GM21390 (cell line): ENCODE results near the gene MEIOC.
"Not testable (repeated sequence)": the region's sequence is repeated elsewhere in the genome, so short reads cannot be mapped to it uniquely, and the experiment has no call there.

Experiments used
- ATAC-seq: cut with Tn5 transposase; IDR thresholded peaks from one replicate; pipeline ENCODE4 v1.9.1; 2021; ENCODE audit not compliant: unreplicated experiment

The MEIOC gene

DNA sequence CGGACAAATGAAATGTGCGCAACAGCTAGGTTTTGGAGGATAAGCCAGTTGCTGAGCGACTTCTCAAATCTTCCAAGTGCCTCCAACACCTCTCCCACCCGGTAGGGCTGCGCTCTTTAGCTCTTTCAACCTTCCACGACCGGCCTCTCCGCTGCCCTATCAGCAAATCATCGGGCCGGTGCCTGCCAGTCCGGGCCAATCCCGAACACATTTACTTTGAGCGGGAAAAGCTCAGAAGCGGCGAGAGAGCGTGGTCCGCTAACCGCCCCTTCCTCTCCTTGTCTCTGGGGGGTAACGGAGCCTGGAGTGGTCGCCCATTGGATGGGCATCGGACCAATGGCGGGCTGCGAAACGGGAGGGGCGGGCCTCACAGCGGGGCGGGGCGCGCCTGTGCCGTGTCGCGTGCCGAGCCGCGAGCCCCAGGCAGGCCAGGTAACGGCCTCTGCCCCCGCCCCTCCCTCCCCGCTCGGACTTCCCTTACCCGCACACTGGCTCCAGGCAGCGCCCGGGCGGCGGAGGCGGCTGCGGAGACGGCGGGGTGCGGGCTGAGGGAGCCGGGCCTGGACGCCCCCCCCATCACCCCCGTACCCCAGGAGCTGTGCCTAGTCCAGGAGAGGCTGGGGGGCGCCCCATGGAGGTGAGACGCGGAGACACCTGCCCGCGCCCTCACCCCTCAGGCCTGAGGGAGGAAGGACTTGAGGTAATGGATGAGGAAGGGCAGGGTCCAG is at the start of gene MEIOC:
Gene MEIOC (plus strand): TSS at position 486 of the 728 bp plus-strand sequence. CDS start 146 bp downstream, at position 632.
- no peak for ATAC-seq

DNA sequence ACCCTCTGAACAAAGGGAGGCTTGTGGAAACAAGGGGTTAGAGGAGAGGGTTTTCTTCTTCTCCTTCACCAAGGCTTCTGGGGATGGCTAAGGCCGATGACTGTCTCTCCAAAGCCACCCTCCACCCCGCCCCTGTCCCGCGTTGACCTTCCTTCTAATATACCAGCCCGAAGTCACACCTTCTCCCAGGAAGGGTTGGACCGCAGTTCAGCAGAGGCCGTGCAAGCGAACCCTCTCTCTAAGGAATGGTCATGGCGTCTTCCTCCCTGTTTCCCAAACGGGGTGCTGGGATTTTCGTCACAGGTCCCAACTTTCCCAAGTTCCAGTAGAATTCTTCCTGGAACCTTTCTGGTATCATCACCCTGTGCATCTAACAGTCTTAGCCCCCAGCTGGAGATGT is 49.6 kb upstream of the MEIOC start:
- ATAC-seq: no peak

DNA sequence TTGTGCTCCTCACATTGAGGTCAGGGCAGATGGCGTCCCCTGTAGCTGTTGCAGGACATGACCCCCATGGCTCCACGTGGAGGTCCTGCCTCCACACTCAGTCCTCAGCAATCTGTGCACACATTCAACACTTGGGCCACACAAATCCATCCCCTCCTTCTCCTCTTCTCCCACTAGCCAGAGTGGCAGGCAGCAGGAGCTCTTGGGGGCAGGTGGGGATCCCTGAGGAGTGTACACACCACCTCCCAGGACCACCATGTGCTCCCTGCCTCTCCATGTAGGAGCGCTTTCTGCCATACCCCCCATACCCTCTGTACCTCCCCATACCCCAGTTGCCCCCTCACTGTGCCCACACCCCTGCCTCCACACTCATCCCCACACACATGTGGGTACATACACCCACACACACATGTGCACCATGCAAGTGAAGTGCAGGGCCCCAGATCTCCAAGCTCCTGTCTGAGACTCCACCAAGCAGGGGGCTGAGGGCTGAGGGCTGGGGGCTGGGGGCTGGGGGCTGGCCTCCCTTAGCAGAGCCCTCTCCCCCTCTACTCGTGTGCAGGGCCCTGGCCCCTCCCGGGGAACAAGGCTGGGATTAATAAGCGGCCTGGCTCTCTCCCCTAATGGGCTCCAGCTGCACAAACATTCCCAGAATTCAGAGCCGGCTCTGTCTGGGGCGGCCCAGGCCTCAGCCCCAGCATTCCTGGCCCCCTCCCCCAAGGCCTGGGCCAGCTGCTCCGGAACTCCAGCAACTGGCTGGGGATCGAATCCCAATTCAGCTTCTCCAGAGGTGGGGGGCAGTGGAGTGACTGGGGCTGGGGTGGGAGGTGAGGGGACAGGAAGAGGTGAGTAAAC is 48.2 kb upstream of the MEIOC start:
- ATAC-seq: no peak

DNA sequence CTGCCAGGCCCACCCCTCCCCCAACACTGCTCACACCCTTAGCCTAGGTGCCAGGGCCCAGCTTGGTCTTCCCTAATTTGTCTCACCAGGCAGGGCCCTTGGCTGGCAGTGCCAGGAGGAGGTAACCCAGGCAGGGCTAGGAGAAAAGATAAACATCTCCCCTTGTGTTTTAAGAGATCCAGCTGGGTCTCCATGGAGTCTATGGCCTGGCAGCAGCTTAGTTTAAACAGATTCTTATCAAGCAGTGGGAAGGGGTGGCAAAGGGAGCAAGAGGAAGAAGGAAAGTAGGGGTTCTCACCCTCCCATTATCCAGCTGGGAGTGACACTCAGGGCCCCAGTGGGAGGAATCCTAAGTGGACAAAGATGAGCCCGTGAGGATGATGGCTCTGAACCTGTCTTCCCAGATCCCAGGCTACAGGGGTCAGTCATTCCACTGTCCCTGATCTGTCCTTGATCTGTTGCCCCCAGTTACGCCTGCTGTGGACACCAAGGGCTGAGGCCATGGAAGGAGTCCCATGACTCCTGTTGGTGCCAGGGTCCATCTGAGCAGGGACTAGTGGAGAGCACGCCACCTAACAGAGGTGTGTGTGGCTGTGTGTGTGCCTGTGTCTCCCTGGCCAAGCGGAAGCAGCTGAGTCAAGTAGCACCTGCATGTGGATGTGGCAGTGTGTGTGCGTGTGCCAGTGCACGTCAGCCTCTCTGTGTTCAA is 47.4 kb upstream of the MEIOC start:
- ATAC-seq: no peak

DNA sequence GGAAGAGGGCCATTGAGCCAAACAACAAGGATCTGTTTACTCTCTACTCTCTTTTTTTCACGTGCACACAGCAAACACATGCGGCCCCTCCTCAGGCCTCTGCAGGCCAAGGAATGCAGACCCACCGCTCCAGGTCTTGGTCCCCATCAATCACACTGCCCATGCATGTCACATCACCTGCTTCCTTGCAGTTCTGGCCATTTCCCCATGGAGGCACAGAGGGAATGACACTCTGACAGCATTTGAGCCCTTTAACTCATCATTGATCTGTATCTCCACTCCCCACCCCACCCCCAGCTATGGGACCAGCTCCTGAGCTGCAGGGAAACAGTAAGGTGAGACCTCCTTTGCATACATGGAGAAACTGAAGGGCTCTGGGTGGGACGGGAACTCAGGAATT is 45.9 kb upstream of the MEIOC start:
- ATAC-seq: no peak

DNA sequence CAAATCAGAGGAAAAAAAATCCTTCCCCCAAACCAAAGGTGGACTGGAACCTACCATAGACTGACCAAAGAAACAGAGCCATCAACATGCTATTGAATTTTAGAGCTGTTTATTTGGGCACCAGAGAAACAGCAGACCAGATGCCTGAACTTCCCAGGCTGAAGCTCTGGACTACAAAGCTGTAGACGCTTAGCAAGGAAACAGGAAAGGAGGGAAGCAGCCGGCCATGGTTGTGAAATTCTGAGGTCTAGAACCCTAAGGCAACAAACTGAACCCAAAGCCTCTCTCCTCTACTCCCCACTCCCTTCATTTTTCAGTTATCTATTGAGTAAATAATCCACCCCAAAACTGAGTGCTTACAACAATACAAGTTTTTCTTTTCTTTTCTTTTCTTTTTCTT is 45.4 kb upstream of the MEIOC start:
- no peak for ATAC-seq

DNA sequence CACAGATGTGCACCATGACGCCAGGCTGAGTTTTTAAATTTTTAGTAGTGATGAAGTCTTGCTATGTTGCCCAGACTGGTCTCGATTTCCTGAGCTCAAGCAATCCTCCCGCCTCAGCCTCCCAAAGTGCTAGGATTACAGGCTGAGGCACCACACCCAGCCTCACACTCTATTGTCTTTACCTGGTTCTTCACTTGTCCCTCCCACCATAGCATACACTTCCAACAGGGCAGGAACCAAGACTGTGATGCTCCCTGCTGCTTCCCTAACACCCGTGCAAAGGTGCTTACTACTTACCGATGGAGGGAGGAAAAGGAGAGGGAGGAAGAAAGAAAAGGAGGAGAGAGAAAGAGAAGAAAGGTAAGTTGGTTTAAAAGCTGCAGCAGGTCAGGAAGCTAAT is 41.4 kb upstream of the MEIOC start:
- ATAC-seq: no peak

DNA sequence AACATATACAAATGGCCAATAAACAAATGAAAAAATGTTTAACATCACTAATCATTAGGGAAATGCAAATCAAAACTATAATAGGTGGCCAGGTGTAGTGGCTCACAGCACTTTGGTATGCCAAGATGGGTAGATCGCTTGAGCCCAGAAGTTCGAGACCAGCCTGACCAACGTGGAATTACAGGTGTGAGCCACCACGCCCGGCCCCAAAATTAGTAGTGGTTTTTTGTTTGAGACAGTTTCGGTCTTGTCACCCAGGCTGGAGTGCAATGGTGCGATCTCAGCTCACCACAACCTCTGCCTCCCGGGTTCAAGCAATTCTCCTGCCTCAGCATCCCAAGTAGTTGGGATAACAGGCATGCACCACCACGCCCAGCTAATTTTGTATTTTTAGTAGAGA is 37.6 kb upstream of the MEIOC start:
- not testable (repeated sequence) for ATAC-seq

DNA sequence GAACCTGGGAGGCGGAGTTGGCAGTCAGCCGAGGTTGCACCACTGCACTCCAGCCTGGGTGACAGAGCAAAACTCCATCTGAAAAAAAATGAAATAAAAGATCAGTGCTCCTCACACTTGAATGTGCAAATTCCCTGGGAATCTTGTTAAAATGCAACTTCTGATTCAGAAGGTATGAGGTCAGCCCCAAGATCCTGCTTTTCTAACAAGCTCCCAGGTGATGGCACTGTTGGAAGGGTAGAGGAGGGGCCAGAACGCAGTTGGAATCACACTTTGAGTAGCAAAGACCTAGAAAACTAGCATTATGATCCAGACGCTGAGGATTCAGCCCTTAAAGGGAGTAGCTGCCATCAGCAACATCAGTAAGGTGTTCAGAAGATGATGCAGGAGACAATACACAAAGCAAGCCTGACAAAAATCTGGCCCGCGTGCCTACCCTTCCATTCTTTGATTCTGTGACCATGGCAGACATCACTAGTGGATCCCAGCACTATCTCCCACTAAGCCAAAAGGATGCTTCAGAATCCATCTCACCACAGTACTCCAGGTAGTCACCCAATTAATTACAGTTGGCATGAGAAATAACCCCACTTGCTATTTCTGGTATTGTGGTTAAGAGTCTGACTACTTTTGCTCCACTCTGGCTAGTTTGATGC is 33.1 kb upstream of the MEIOC start:
- no peak for ATAC-seq

DNA sequence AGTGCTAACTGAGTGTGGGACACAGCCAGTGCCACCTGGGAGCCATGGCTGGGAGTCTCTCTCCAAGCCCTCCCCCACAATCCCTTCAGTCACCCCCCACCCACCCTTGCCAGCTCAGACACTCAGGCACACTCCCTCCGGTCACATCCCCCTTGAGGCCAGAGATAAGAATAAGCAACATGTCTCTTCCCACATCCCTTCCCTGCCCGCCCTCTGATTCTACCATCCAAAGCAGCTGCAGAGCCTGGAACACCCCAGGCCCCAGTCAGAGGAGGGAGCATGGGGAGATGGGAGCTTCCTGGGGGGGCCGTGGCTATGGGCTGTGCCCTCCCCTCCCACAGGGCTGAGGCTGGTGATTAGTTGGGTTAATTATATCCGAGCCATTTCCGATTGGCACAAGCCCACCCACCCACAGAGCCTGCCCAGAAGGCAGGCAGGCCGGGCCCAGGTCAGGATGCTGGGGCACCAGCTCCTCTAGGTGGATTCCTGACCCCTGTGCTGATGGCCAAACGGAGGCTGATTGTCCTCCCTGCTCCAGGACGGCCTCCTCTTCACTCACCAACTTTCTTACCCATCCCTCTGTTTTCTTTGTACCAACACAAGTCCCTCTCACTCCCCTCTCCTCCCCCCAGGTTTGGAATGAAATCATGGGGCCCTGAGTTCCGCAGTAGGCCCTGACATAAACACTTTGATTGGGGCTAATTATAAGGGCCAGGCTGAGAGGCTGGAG is 28.6 kb upstream of the MEIOC start:
- ATAC-seq: no peak

DNA sequence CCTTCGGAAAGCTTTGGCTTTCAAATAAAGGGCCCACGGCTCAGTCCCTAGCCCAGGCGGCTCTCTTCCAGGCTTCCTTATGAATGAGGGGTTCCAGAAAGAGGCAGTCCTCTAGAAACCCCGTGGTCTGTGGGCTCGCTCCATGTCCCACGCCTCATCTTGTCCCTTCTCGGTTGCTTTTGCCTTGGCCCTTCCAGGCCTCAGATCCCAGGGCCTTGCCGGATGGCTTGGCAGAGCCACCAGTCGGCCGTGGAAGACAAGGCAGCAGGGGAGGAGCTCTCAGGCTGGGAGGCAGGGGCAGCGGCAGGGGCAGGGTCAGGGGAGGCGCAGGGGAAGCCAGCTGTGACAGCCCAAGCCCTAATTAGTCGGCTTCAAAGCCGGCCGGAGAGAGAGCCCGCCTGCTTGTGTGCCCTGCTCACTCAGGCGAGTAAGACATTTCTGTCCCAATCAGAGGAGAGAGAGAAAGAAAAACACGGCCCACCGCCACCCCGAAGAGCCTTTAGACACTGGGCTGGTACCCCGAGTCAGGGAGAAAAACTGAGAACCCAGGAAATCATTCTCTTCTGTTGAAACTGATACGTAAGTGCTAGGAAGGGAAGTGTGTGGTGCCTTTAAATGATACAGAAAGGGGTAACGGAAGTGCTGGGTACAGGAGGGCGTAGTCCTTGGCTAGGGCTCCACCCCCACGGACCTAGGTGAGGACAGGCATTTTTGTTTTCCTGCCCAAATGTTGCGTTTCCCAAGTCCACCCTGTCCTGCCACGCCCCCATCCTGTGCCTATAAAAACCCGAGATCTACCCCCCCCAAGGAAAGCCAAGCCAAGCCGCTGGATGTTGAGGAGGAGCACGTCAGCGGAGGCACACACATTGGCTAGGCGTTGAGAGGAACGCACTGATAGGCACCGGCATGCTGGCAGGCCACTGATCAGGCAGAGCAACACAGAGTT is 27.8 kb upstream of the MEIOC start:
- no peak for ATAC-seq

DNA sequence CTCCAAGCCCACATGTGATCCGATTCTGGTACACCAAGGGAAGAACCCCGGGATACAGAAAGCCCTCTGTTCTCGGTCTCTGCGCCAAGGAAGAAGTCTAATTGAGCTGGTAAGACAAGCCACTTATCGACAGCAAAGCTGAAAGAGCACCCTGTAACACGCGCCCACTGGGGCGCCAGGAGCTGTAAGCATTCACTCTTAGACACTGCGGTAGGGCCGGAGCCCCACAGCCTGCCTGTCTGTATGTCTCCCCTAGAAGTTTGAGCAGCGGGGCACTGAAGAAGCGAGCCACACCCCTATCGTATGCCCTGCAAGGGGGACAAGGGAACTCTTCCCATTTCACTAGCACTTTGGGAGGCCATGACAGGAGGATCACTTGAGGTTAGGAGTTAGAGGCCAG is 27.0 kb upstream of the MEIOC start:
- ATAC-seq: no peak

DNA sequence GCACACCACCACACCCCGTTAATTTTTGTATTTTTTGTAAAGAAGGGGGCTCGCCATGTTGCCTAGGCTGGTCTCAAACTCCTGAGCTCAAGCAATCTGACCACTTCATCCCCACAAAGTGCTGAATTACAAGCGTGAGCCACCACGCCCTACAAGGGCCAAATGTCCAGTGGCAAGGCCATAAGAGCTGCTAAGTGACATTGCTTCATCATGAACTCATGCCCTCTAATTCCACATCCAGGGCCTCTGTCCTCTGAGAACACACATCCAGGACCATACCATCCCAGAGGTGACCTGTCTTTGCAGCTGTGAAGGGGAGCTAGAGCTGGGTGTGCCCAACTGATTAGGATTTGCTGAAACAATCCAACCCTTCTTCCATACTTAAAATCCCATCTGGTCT is 25.6 kb upstream of the MEIOC start:
- ATAC-seq: no peak

DNA sequence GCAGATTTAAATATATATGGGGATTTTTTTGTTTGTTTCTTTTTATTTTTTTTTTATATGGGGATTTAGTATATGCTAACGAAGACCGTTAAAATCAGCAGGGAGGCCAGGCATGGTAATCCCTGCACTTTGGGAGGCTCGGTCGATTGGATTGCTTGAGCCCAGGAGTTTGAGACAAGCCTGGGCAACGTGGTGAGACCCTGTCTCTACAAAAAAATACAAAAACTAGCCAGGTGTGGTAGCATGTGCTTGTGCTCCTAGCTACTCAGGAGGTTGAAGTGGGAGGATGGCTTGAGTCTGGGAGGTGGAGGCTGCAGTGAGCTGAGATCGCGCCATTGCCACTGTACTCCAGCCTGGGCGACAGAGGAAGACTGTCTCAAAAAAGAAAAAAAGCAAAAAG is 22.3 kb upstream of the MEIOC start:
- ATAC-seq: no peak

DNA sequence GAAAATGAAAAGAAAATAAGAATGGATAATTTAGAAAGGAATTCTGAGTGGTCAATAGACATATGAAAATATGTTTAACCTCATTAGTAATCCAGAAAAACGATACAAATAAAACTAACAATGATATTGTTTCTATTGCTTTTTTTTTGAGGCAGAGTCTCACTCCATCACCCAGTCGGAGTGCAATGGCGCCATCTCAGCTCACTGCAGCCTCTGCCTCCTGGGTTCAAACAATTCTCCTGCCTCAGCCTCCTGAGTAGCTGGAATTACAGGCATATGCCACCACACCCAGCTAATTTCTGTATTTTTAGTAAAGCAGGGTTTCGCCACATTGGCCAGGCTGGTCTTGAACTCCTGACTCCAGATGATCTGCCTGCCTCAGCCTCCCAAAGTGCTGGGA is 21.9 kb upstream of the MEIOC start:
- ATAC-seq: not testable (repeated sequence)

DNA sequence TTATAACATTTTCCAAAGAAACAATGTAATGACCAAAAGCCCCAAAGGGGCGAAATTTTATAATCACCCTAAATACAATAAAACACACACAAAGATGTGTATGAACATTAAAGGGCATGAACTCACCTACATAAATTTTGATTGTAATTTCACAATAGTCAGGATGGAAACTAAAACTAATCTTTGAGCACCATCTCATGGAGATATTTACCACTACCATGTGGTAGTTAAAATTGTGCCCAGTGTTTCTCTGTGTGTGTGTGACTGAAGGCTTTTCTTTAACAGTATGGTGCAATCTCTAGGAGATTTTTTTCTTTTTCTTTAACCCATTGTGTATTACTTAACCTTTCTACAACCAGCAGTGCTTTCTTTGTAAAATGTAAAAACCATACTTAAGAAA is 19.7 kb upstream of the MEIOC start:
- no peak for ATAC-seq

DNA sequence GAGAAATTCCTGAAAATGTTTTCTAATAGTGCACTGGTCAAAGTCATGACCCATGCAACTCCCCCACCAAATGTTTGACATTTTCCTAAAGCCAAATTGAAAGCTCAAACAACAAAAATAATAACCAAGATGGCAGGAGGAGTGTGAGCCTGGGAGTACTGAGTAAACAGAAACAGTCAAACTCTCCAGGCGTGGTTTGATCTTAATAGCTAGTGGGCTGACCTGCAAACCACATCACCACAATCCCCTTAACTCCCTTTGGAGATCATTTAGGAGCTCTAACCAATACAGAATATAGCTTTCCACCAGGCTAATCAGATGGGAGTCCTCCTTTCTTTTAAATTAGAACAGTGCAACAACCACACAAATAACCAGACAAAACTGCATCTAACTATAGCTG is 19.2 kb upstream of the MEIOC start:
- ATAC-seq: no peak

DNA sequence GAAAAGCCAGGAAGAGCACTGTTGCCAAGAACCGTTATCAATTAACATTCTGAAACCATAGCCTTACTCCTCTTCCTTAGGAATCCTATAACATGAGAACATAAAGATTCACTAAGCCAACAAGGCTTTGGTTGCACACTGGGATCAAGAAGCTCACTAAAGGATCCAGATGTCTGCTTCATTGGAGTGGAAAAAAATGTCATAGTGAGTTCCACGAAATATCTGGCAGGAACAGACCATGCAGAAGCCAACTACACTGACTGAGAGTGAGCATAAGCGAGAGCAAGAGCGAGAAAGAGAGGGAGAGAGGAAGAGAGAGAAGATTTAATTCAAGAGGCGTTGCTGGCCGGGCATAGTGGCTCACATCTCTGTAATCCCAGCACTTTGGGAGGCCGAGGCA is 13.4 kb upstream of the MEIOC start:
- no peak for ATAC-seq

DNA sequence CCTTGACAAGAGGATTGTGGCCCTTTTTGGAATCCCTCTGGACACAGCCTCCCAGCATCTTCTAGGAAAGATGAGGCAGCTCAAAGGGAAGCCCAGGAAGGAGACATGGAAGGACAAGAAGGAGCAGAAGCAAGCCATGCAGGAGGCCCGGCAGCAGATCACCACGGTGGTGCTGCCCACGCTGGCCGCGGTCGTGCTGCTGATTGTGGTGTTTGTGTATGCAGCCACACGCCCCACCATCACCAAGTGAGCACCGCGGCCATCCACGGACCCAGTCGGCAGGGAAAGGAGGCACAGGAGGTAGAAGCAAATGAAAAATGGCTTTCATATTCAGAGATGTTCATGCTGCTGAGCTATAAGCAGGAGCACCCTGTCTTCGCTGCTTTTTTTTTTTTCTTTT is 10.9 kb upstream of the MEIOC start:
- no peak for ATAC-seq

DNA sequence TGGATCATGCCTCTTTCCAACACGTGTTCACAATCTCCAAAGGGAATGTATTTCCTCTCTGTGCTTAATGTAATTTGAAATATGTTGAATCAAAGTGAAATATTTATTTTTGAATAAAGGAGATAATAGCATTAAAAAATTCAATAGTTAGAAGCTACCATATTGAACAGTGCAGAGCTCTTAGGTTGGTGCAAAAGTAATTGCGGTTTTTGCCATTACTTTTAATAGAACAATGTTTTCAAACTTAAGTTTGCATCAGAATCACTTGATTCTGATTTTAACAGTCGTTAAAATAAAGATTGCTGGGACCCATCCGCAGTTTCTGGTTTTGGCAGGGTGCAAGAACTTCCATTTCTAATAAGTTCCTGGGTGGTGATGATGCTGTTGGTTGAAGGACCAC is 10.0 kb upstream of the MEIOC start:
- ATAC-seq: no peak
